Uterus (tissue), 2 donors: ENCODE data around the gene COL13A1.

Source experiments
- POLR2A ChIP-seq, 2 donors: fragments of 450-650 bp; IDR thresholded peaks; one replicate each; pipeline ENCODE4 v1.6.1; 2016; ENCODE audit warnings: antibody characterized with exemption in 2 of 2, mild to moderate bottlenecking in 1 of 2, moderate library complexity in 1 of 2
- TF ChIP-seq, protein P1 (sequence below), 4 experiments: fragments of 200-600 bp in 2 of 4; fragments of 450-650 bp in 2 of 4; sonication (generic) in 2 of 4; IDR thresholded peaks; one replicate each; pipeline ENCODE4 v1.5.1; 2016 to 2019; ENCODE audit warnings: antibody characterized with exemption in 4 of 4, mild to moderate bottlenecking in 2 of 4, moderate library complexity in 1 of 4

DNA sequence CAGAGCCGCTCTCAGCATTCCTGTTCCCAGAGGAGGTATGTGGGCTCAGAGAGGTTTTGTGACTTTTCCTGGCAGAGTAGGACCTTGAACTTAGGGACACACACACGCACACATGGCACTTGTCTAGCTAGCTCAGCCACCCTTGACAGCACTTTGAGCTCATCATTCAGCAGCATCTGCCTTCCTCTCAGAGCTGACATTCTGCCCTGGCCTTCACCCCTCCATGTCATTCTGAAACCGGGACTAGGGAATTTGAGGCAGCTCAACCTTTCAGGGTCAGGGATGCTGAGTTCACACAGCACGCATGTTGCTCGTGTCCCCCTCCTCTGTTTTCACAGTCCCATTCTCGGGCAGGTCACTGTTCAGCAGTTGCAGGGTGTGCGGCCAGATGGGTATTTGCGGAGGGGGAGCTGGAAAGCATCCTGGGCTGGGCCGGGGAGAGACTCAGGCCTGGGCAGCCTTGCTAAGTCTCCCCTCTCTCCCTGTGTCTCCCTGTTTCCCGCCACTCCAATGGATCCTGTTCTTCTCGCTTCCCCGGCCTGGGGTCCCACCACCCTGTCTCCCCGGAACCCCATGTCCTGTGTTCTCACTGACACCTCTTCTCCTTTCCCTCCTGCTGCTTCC, 78.0 kb downstream of the COL13A1 start:
- TF ChIP-seq, protein P1, sequence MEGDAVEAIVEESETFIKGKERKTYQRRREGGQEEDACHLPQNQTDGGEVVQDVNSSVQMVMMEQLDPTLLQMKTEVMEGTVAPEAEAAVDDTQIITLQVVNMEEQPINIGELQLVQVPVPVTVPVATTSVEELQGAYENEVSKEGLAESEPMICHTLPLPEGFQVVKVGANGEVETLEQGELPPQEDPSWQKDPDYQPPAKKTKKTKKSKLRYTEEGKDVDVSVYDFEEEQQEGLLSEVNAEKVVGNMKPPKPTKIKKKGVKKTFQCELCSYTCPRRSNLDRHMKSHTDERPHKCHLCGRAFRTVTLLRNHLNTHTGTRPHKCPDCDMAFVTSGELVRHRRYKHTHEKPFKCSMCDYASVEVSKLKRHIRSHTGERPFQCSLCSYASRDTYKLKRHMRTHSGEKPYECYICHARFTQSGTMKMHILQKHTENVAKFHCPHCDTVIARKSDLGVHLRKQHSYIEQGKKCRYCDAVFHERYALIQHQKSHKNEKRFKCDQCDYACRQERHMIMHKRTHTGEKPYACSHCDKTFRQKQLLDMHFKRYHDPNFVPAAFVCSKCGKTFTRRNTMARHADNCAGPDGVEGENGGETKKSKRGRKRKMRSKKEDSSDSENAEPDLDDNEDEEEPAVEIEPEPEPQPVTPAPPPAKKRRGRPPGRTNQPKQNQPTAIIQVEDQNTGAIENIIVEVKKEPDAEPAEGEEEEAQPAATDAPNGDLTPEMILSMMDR (IDR thresholded peaks at IDR 0.05), result no peak
- TF ChIP-seq POLR2A (IDR thresholded peaks at IDR 0.05), result no peak
